Gastrocnemius medialis (tissue), 4 donors: ENCODE data around the gene EBNA1BP2.

Source experiments
- POLR2A ChIP-seq, 2 donors: fragments of 450-650 bp; IDR thresholded peaks; one replicate each; pipeline ENCODE4 v1.6.1; 2017; ENCODE audit warnings: antibody characterized with exemption in 2 of 2, mild to moderate bottlenecking in 2 of 2, moderate library complexity in 2 of 2
- TF ChIP-seq, protein P1 (sequence below), 5 experiments: fragments of 450-650 bp in 3 of 5; fragments of 200-600 bp in 2 of 5; sonication (generic) in 2 of 5; IDR thresholded peaks in 4 of 5; conservative IDR thresholded peaks in 1 of 5; 1 replicate in 4 of 5; 2 replicates in 1 of 5; pipeline ENCODE4 v1.5.1; 2016 to 2019; ENCODE audit warnings: antibody characterized with exemption in 5 of 5, mild to moderate bottlenecking in 3 of 5, moderate library complexity in 3 of 5

DNA sequence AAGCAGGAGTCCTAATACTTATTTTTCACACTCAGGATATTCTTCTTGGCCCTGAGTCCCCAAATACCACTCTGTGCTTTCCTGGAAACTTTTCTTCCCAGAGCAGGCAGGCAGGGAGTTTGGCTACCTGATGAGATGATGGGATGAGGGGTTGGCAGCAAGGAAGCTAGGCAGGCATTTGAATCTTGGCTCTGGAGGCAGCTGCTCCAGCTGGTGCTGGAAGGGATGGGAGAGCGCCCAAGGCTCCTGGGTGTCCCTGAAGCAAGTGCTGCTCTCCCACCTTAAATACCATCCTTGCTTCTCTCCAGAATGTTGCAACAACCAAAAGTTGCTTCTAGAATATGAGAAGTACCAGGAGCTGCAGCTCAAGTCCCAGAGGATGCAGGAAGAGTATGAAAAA, 49.7 kb upstream of the EBNA1BP2 start:
- TF ChIP-seq, protein P1, sequence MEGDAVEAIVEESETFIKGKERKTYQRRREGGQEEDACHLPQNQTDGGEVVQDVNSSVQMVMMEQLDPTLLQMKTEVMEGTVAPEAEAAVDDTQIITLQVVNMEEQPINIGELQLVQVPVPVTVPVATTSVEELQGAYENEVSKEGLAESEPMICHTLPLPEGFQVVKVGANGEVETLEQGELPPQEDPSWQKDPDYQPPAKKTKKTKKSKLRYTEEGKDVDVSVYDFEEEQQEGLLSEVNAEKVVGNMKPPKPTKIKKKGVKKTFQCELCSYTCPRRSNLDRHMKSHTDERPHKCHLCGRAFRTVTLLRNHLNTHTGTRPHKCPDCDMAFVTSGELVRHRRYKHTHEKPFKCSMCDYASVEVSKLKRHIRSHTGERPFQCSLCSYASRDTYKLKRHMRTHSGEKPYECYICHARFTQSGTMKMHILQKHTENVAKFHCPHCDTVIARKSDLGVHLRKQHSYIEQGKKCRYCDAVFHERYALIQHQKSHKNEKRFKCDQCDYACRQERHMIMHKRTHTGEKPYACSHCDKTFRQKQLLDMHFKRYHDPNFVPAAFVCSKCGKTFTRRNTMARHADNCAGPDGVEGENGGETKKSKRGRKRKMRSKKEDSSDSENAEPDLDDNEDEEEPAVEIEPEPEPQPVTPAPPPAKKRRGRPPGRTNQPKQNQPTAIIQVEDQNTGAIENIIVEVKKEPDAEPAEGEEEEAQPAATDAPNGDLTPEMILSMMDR (IDR thresholded peaks at IDR 0.05 in 4 of 5, conservative IDR thresholded peaks at IDR 0.05 in 1 of 5), result no peak
- no peak for TF ChIP-seq POLR2A (IDR thresholded peaks at IDR 0.05)
